Activated CD8-positive, alpha-beta memory T cell treated with anti-CD3 and anti-CD28 coated beads for 1 hour (primary cell): ENCODE data around the gene SF3A2.

Source experiments
- DNase-seq, 2 donors: peaks; one replicate each; pipeline ENCODE4 v3.0.0-alpha.2; 2020; ENCODE audit warnings: low read depth in 1 of 2; ENCODE audit errors: extremely low read depth in 1 of 2

Gene SF3A2

DNA sequence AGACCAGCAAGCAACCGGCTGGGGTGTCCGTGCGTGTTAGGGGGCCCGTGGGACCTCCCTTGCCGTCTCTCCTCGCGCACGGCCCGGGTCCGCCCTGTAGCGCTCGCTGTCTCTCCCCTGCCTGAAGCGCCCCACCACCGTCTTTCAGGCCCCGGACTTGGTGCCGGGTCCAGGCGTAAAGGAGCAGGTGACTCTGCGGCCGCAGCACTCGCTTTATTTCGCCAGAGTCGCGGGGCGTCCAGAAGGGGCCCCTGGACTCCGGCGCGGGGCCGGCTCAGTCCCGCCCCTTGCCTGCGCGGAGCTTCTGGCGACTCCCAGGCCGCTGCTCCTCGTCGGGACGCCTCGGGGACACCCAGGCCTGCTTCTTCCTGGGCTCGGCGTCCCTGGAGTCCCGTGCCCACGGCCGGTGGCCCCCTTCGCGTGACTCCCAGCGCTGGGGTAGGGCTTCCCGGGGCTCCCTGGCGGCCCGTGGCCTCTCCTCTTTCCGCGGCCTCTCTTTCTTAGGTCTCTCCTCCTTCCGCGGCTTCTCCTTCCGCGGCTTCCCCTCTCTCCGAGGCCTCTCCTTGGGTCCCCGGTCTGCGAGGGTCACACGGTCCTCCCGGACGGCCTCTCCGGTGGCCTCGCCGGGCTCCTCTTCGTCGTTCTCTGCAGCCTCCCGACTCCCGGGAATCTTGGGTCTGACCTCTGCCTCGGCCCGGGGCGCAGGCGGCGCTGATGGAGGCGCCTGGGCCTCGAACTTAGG, 15.6 kb downstream of the SF3A2 start:
- no peak for DNase-seq

DNA sequence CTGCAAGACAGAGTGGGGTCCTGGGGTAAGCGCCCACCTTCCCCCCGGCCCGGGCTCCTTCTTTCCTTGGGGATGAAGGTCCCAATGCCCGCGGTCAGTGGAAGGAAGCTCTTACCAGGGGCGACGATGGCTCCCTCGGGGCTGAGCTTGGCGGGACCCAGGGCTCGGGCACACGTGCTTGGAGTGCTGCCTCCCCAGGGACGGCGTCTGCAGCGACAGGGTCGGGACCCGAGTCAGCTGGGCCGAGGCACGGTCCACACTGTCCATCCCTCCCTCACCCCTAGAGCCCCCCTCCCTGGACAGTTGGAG, 16.1 kb downstream of the SF3A2 start:
- no peak for DNase-seq

DNA sequence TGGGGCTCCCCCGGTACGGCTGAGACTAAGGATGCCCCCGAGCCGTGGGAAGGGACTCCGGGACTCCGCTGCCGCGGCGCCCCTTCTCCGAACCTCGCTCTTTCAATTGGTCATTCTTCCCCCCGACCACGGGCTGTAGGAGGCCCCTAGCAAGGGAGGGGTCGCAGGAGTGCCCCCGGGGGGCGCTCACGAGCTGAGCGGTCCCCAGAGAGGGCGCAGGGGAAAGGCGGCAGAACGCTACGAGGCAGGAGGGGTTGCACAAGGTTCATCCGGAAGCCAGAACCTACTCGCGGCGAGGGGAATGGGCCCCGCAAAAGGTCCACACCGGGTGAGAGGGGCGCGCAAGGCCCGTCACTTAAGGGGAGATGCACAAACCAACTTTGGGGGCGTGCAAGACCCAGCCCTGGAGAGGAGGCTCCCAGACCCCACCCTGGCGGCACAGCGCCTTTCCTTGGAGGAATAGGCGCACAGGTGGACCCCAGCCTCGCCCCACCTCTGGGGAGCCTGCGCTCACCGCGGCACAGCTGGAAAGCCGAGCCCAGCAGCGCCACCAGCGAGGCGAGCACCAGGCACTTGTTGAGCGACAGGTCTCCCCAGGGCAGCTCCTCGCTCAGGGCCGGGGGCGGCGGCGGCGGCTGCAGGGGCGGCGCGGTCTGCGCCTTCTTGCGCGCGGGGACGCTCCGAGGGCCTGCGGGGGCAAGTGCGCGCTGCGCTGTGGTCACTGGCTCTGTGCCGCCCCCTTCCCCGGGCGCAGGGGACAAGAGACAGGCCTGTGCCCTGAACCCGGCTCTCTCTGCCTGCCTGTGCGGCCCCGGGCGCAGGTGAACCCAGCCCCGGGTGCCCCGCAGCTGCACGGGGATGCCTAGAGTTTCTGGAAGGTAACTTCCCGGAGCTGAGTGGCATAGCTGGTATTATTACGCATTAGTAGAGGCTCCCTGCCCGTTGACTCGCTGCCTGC, 16.8 kb downstream of the SF3A2 start:
- no peak for DNase-seq

DNA sequence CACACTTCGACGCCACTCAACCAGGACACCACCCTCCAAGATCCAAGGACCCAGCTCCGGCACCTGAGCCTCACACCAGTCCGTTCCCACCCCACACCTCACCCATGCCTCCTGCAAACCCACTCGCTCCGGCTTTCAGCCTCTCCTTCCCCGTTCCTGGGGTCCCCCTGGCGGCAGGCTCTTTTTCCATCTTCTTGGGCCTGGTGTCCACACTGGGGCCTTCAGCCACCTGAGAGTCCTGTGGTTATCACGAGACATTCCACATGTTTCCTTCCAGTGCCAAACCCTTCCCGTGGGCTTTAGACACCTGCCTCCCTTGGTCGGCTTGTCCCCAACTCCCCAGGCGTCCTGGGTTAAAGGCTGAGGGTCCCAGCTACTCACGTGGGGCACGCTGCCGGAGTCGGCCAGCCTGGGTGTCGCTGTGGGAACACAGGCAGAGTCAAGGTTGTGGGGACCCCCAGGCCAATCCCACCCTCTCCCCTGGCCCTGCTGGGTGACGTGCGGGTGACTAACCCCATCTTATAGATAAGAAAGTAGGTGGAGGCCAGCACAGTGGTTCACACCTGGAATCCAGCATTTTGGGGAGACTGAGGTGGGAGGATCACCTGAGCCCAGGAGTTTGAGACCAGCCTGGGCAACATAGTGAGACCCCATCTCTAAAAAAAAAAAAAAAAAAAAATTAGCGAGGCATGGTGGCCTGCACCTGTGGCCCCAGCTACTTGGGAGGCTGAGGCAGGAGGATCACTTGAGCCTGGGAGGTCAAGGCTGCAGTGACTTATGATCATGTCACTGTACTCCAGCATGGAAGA, 17.6 kb downstream of the SF3A2 start:
- DNase-seq = no peak

DNA sequence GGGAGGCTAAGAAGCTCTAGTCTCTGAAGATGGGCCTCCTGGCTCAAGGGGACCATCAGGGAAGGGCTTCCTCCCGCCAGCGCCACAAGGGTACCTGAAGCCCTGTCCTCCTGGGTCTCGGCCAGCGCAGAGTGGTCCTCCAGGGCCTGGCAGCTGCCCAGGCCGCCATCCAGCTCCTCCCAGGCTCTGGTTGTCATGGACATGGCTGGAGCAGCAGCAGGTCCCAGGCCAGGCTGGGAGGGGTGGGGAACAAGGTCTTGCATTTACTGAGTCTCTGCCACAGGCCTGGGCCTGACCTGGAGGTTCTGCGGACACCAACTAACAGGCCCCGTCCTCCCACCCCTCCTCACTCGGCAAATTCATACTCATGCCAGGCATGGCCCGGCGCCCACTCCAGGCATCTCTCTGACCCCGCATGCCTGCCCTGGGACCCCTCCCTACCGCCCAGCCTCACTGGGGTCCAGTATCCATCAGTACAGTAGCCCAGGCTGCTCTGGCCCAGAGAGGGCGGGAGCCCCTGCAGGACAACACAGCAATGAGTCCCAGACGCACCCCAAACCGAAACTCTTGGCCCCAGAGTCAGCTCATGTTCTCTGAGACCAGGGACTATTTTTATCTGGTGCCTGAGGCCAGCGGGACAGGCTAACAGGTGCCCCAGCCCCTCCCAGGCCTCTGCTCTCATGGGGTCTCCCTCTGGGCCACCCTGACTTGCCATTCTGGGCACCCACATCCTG, 18.7 kb downstream of the SF3A2 start:
- DNase-seq = no peak

DNA sequence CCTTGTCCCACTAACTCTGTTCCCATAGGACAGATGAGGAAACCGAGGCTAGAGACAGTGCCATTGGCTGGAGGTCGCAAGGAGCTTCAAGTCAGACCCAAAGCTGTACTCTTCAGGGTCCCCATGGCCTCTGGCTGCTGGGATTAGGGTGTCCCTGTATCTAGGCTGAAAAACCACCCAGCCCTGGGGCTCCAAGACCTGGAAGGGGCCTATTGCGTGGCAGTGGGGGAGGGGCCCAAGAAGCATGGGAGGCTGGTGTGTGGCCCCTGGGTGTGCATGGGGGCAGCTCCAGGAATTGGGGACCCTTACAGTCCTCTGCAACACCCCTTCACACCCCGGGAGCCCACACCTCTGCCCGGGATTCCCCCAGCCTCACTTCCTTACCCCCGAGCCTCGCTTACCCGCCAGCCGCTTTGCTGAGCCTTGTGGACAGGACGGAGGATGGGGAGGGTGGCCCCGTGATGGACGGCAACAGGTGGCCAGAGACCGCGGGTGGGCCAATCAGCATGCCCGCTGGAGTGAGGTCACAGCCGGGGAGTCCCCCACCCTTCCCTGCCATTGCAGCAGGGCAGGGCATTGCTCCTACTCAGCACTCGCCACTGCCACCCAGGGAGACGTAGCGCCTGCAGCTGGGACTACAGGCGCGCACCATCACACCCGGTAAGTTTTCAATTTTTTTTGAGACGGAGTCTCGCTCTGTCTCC, 19.5 kb downstream of the SF3A2 start, which contains the start of gene JSRP1:
Gene JSRP1 (minus strand): TSS at position 436 of the 704 bp plus-strand sequence. CDS start 1,103 bp downstream, outside the sequence.
- no peak for DNase-seq

DNA sequence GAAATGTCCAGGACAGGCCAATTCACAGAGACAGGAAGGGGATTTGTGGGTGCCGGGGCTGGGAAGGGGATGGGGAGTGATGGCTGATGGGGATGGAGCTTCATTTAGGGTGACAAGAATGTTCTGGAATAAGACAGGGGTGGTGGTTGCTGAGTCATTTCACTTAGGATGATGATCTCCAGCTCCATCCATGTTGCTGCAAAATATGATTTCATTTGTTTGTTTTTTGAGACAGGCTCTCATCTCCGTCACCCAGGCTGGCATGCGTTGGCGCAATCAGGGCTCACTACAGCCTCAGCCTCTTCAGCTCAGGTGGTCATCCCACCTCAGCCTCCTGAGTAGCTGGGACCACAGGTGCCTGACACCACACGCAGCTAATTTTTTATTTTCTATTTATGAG, 22.7 kb downstream of the SF3A2 start:
- DNase-seq = no peak

DNA sequence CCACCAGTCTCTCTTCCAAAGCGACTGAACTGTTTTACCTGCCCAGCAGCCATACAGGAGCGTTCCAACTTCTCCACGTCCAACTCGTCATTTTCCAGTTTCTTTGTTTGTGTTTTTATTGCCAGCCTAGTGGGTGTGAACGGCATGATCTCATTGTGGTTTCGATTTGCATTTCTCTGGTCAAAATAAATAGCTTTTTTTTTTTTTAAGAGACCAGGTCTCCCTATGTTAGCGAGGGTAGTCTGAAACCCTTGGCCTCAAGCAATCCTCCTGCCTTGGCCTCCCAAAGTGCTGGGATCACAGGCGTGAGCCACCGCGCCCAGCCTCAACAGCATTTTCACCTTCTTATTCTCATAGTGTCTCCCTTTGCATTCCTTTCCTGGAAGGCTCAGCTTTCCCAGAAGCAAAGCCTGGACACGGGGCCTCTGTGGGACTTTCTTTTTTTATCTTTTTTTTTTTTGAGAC, 23.7 kb downstream of the SF3A2 start:
- DNase-seq = no peak

DNA sequence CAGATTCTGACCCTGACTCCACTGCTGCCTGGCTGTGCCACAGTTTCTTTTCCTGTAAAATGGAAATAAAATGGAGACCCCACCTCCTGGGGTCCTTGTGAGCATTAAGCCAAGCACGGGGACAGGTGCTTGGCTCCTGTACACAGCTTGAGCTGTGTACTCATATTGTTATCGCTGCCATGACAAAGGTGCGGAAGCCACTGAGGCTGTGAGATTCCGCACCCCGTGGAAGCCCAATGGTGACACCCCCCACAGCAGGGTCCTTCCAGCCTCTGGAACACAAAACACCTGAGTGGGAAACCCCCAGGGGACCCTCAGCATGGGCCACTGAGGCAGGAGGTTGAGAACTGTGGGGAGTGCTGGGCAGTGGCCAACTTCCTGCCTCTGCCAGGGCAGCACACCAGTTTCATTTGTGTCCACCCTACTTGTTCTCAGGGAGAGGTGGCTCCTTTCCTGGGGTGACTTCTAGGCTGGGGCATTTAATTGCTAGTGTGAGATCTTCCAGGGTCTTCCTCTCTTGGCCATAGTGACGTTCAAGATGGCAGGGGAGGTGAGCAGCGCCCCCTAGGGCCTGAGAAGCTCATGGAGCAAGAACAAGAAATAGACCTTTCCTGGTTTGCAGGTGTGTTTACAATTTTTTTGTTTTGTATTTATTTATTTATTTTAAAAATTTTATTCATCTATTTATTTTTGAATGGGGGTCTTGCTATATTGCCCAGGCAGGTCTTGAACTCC, 25.0 kb downstream of the SF3A2 start:
- DNase-seq = no peak

DNA sequence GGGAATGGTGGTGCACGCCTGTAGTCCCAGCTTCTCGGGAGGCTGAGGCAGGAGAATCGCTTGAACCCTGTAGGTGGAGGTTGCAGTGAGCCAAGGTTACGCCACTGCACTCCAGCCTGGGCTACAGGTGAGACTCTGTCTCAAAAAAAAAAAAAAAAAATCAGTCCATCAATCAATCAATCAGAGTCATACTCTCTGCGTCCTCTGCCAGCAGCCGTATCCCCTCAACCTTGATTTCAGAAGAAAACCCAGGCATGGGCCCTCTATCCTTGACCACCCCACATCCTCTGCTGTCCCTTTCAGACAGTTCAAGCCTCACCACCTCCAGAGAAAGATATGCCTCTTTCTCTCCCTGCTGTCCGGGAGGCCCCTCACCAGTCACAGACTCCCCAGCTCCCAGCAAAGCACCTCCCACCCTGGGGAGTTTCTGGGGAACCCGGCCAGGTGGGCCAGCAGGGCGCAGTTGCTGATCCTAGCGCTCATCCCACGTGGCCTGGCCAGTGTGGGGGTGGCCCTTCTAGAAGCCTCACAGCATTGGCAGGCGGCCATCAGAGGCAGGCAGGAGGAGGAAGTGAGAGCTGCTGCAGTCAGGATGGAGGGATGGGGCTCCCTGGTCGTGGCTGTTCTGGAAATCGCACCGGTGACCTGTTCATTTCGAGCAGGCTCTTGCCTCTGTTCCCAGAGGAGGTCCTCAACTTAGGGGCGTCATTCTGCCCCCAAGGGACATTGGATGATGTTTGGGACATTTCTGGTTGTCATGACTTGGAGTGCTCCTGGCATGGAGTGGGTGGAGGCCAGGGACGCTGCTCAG, 29.8 kb downstream of the SF3A2 start:
- DNase-seq = no peak

DNA sequence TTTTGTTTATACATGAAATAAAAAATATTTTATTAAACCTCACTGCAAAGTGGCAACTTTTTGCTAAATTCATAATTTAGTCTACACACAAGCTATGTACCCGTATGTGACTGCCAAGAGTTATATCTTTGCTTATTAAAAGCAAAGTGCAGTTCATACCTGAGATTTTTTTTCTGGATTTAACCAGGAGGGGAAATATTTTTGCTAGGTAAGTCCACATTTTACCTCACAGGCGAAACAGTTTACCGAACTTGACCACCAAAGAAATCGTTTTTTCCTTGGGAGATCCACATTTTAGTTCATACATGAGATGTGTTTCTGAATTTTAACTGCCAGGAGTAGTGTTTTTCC, 31.8 kb downstream of the SF3A2 start:
- no peak for DNase-seq

DNA sequence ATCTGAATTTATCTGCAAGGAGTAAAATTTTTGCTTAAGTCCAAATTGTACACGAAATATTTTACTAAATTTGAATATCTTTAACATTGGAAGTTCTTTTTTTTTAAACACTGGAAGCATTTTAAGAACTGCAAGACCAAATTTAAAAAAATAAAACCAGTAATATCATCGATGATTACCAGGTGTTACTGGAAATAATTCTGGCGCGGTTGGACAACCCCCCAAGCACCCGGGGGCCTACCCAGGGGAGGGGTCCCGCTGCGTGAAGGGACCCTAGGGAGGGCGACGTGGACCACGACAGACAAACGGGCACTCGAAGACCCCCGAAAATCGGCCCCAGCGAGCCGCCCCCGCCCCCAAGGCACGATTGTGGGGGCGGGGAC, 32.2 kb downstream of the SF3A2 start:
- no peak for DNase-seq

DNA sequence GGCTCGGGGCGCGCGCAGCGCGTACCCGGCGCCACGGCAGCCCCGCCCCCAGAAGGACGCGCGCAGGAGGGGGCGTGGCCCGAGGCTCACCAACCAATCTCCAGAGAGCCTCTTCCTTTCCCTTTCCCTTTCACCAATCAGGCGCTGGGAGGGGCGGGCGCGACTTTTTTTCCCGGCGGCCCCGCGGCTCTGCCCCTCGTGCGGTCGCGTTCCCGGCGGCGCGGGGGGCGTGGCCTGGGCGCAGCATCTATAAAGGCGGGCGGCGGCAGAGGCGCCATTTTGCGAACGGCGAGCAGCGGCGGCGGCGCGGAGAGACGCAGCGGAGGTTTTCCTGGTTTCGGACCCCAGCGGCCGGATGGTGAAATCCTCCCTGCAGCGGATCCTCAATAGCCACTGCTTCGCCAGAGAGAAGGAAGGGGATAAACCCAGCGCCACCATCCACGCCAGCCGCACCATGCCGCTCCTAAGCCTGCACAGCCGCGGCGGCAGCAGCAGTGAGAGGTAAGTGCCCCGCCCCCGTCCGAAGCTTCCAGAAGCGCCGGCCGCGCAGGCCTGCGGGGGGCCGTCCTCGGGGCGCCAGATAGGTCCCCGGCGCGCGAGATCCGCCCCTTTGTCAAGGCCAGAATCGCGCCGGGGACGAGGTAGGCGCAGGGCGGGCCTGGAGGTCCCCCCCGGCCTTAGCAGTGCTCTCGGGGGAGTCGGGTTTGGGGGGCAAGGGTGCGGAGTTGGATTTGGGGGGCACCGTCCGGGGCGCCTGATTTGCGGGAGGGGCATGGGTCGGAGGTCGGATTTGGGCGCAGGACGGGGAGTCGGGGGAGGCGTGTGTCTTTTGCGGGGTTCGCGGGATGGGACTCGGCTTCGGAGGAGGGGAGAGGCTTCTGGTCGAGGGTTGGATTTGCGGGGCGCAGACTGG, 32.9 kb downstream of the SF3A2 start:
- DNase-seq = peak; percentile 97 to 98

DNA sequence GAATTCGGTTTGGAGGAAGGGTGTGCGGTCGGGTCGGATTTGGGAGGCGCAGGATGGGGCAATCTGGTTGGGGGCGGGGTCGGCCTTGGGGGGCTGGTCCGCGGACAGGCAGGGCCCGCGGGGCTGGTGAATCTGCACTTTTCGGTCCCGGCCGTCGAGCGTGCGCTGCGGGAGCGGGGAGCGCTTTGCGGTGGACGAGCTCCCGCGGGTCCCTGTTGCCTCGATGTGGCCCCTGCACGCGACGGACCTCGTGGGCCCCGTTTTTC, 33.5 kb downstream of the SF3A2 start:
- DNase-seq = no peak

DNA sequence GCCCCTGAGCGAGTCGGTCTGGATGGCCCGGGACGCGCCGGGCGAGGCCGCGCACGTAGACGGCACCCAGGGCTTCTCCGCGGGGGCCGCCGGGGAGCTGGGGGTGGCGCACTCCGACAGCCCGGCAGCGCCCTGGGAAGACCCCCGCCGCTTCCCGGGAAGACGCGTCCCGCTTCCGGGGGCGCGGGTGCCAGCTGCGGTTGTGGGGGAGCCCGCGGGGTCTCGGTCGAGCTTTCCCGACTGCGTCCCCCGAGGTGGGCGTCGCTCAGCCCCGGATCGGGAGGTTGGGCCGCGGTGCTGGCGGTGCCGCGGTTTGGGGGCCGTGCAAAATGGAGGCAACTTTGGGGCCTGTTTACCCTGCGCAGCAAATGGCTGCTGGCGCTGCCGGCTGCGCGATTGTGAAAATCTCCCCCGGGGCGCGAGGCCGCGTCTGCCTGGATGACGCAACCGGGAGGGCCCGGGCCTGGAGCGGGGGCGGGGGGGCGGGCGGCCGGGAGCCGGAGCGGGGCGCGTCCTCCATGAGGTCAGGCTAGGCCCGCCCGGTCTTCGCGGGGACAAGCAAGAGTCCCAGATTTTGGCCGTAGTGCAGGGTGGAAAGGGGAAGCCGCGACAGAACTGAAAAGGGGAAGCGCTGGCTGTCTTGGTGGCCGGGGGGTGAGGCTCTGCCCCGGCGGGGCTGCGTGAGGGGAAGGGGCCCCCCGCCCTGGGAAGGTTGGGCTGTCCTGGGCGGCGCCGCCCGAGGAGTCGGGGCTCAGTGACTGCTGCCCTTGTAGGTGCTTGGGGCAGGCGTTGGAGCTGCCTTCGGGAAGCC, 34.0 kb downstream of the SF3A2 start:
- DNase-seq = peak; percentile 36 to 55

DNA sequence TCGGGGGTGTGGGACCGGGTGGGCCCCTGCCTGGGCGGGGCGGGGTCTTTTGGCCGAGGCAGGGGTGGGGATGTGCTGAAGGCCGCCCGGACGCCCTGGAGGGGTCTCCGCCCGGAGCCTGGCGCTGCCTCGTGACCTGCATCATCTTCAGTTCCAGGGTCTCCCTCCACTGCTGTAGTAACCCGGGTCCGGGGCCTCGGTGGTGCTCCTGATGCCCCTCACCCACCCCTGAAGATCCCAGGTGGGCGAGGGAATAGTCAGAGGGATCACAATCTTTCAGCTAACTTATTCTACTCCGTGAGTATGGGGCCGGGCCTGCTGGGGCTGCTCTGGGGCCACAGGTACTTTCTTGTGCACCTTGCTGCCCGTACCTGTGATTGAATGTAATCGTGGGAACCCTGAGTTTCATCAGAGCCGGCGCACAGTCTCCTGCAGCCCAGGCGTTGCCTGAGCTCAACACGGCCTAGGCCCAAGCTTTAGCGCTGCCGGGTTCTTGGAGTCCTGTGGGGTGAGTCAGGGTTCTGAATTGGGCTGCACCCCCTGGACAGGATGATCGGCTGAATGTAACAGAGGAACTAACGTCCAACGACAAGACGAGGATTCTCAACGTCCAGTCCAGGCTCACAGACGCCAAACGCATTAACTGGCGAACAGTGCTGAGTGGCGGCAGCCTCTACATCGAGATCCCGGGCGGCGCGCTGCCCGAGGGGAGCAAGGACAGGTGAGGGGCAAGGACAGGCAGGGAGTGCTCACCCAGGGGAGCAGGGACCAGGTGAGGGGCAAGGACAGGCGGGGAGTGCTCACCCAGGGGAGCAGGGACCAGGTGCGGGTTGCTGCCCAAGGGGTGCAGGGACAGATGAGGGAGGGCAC, 34.8 kb downstream of the SF3A2 start:
- DNase-seq = no peak
